ENCODE data around the gene RABGAP1L. TPM values are rescaled to one million over a fixed set of nuclear protein-coding genes. Genes with fewer than 3 reads are reported as not detected.

Gene RABGAP1L
- total and polyA plus RNA-seq, 2 of the 8 experiments (the other 6 are each of a cell fraction or from before 2014, with no cell fraction given), result 33.3 to 156 TPM

DNA sequence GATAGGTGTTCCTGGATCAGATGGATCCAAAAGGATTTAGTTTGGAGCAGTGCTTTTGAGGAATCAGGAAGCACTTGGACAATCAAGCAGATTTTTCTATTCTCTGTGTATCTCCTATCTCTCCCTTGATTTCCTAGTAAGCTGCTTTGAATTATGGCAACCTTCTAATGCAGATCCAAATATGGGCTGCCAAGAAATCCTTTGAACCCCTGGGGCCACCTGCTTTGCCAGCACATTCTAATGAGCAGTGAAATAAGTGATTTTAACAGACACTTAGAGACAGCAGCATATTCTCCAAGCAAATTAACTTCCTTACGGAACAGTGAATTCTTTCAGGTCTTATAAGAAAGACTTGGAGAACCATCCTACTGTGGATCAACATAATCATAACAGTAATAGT is 483.9 kb downstream of the RABGAP1L start:
- H3K56ac ChIP-seq (replicated peaks; ENCODE audit: insufficient read length, low read depth, low read length), result no peak overlapping the region
- H4K8ac ChIP-seq (ENCODE audit: extremely low read depth, insufficient read depth, low read length), result no peak overlapping the region
- no peak overlapping the region for H3K9ac ChIP-seq (replicated peaks in 1 of 4; ENCODE audit: extremely low read depth in 1 of 4, low read depth in 3 of 4, low read length in 3 of 4)
- H2AK5ac ChIP-seq (ENCODE audit: low read depth, low read length), result no peak overlapping the region
- DNase-seq (ENCODE audit: low read depth in 1 of 2, low spot score in 2 of 2) (no peak), FAIRE-seq (no peak)
- WGBS, 2 experiments (ENCODE audit: extremely low coverage in 1 of 2, insufficient coverage in 1 of 2, insufficient read length in 1 of 2, insufficient replicate concordance in 2 of 2, low coverage in 1 of 2, low lambda C conversion rate in 2 of 2, missing lambda C conversion rate in 1 of 2), result 94% methylated on average over 1 of the region's 1 CpG; no CpG with 5 or more reads in 1 of the 2 experiments
- H3K27me3 ChIP-seq (replicated peaks in 1 of 4; ENCODE audit: control insufficient read depth in 3 of 4, extremely low read depth in 1 of 4, insufficient read depth in 3 of 4, low read length in 3 of 4), result no peaks in the 10 kb centered on the region
- no peak overlapping the region for H3K23ac ChIP-seq (ENCODE audit: insufficient read length)
- POLR2A ChIA-PET (ENCODE audit: partially characterized antibody), result no interaction called here
- H3K14ac ChIP-seq (ENCODE audit: insufficient read length), result no peak overlapping the region
- no peak overlapping the region for H3K27ac ChIP-seq (ENCODE audit: low read depth, low read length)
- H4K91ac ChIP-seq (replicated peaks; ENCODE audit: insufficient read length, low read length), result no peak overlapping the region
- H3K79me1 ChIP-seq (ENCODE audit: low read depth, low read length), result no peaks in the 10 kb centered on the region
- no peaks in the 10 kb centered on the region for H4K20me1 ChIP-seq (replicated peaks in 1 of 2; ENCODE audit: control insufficient read depth in 1 of 2, insufficient read depth in 2 of 2, low read length in 2 of 2)
- no peaks in the 10 kb centered on the region for H3K9me3 ChIP-seq (ENCODE audit: insufficient read depth in 2 of 2, low read depth in 1 of 2, low read length in 1 of 2)
- no peak overlapping the region for H3K4me2 ChIP-seq (ENCODE audit: insufficient read depth in 1 of 2, low read depth in 2 of 2, low read length in 2 of 2)
- H2BK12ac ChIP-seq (ENCODE audit: low read depth, low read length), result no peak overlapping the region
- no peaks in the 10 kb centered on the region for H3K23me2 ChIP-seq (ENCODE audit: low read depth, low read length)
- no peak overlapping the region for H3K4me3 ChIP-seq (ENCODE audit: extremely low read depth in 1 of 4, insufficient read depth in 2 of 4, low read depth in 3 of 4, low read length in 4 of 4)
- no peak for TF ChIP-seq SIRT6 (IDR thresholded peaks at IDR 0.05; ENCODE audit: low read length)
- TF ChIP-seq TAF7 (optimal IDR thresholded peaks at IDR 0.05; ENCODE audit: borderline replicate concordance, low read depth, low read length), result no peak
- no peak for TF ChIP-seq KDM5A (IDR thresholded peaks at IDR 0.05; ENCODE audit: low read length)
- TF ChIP-seq RXRA (IDR thresholded peaks at IDR 0.05; ENCODE audit: insufficient read depth, low read depth, low read length), result no peak
- no peak for TF ChIP-seq SP4 (IDR thresholded peaks at IDR 0.05; ENCODE audit: low read length)
- no peak for TF ChIP-seq ZNF274 (IDR thresholded peaks at IDR 0.05; ENCODE audit: borderline replicate concordance, extremely low read depth, low read length)
- TF ChIP-seq JUND (IDR thresholded peaks at IDR 0.05; ENCODE audit: low read length), result no peak
- no peak for TF ChIP-seq SAP30 (IDR thresholded peaks at IDR 0.05; ENCODE audit: insufficient read depth, insufficient replicate concordance, low read length)
- no peak for TF ChIP-seq CTBP2 (IDR thresholded peaks at IDR 0.05; ENCODE audit: borderline replicate concordance, insufficient read depth, insufficient read length, low read length)
- TF ChIP-seq MAX (IDR thresholded peaks at IDR 0.05), result no peak
- TF ChIP-seq SRF (IDR thresholded peaks at IDR 0.05; ENCODE audit: low read depth, low read length), result no peak
- no peak for TF ChIP-seq RFX5 (IDR thresholded peaks at IDR 0.05; ENCODE audit: borderline replicate concordance, low read depth, low read length)
- H2BK5ac ChIP-seq (ENCODE audit: low read depth, low read length), result no peak overlapping the region
- CTCF ChIA-PET (ENCODE audit: partially characterized antibody), result no interaction called here
- H3K18ac ChIP-seq (ENCODE audit: extremely low read depth, low read length), result no peak overlapping the region
- H2AFZ ChIP-seq (ENCODE audit: low read length), result 0 out of 2 replicates have a peak overlapping the region, but pooled peaks have one; percentile 32
- no peak overlapping the region for H2BK20ac ChIP-seq (ENCODE audit: low read length)
- H2BK15ac ChIP-seq (ENCODE audit: low read length), result no peak overlapping the region
- no peaks in the 10 kb centered on the region for H3K4me1 ChIP-seq (replicated peaks in 1 of 4; ENCODE audit: control insufficient read depth in 3 of 4, insufficient read depth in 4 of 4, low read length in 3 of 4)
- H3K36me3 ChIP-seq (ENCODE audit: control insufficient read depth in 2 of 4, insufficient read depth in 4 of 4, low read length in 3 of 4), result no peaks in the 10 kb centered on the region
- no peak overlapping the region for H3K4ac ChIP-seq (replicated peaks; ENCODE audit: insufficient read length, low read depth, low read length)
- no peaks in the 10 kb centered on the region for H3K79me2 ChIP-seq (ENCODE audit: control insufficient read depth in 1 of 2, insufficient read depth in 2 of 2, low read length in 2 of 2)
- no peak overlapping the region for H2BK120ac ChIP-seq (replicated peaks; ENCODE audit: low read depth, low read length)
- no peak overlapping the region for H4K5ac ChIP-seq (ENCODE audit: insufficient read length, low read depth, low read length)

Data from H1 (cell line).